IMR-90 (cell line): Measurements from ENCODE around the gene PLB1. TPM values are rescaled to one million over a fixed set of nuclear protein-coding genes. Genes with fewer than 3 reads are reported as not detected.

Source experiments
- ATAC-seq: fragments of 200-7000 bp; cut with Tn5 transposase; 2 replicates; pipeline ENCODE4 v1.9.1; 2020; ENCODE audit warnings: low read depth, mild to moderate bottlenecking, moderate library complexity
- BruUV-seq: library from RNA; stranded (reverse); fragments of 400-500 nt; replicated peaks from 2 replicates; lab custom pipeline; 2021; lab: Mats Ljungman, UMichigan
- CTCF ChIA-PET: fragments of 300-600 bp; formaldehyde crosslinking; extraction: SDS; loops from one replicate; lab custom pipeline; 2021; ENCODE audit warnings: antibody characterized with exemption; lab: Yijun Ruan, JAX
- POLR2A ChIA-PET: fragments of 300-600 bp; sonication (Branson Sonifier 250); formaldehyde crosslinking; loops from one replicate; lab custom pipeline; 2022; ENCODE audit warnings: antibody characterized with exemption; ENCODE audit not compliant: unreplicated experiment; lab: Charles Lee
- DNase-seq: peaks from one replicate; pipeline ENCODE4 v3.0.0; 2013
- H2AFZ ChIP-seq: replicated peaks from 2 replicates; pipeline ENCODE3; 2013; ENCODE audit warnings: low read length, mild to moderate bottlenecking; ENCODE audit not compliant: poor library complexity
- H2AK5ac ChIP-seq: 2 replicates; pipeline ENCODE4 v1.6.1; 2013; ENCODE audit warnings: low read depth, low read length, inconsistent platforms
- H2AK9ac ChIP-seq: replicated peaks from 2 replicates; pipeline ENCODE3; 2013; ENCODE audit warnings: mild to moderate bottlenecking, low read depth, low read length, moderate library complexity; ENCODE audit not compliant: poor library complexity
- H2BK120ac ChIP-seq: 2 replicates; pipeline ENCODE4 v1.6.1; 2013; ENCODE audit warnings: low read depth, low read length, inconsistent platforms
- H2BK15ac ChIP-seq: 3 replicates; pipeline ENCODE4 v1.6.1; 2013; ENCODE audit warnings: low read depth, low read length, inconsistent platforms
- H2BK20ac ChIP-seq: 2 replicates; pipeline ENCODE4 v1.6.1; 2013; ENCODE audit warnings: low read depth, mild to moderate bottlenecking, inconsistent platforms, low read length, moderate library complexity
- H2BK5ac ChIP-seq: 2 replicates; pipeline ENCODE4 v1.6.1; 2013; ENCODE audit warnings: mild to moderate bottlenecking, low read depth, low read length, inconsistent platforms; ENCODE audit not compliant: poor library complexity, severe bottlenecking
- H3K14ac ChIP-seq: replicated peaks from 2 replicates; pipeline ENCODE4 v1.6.1; 2013; ENCODE audit warnings: low read depth, low read length, inconsistent platforms
- H3K18ac ChIP-seq: 2 replicates; pipeline ENCODE4 v1.6.1; 2013; ENCODE audit warnings: low read depth, low read length, control low read depth
- H3K23ac ChIP-seq: 2 replicates; pipeline ENCODE4 v1.6.1; 2013; ENCODE audit warnings: low read depth, low read length, inconsistent platforms
- H3K27ac ChIP-seq: 2 replicates; pipeline ENCODE4 v1.5.1; 2013; ENCODE audit warnings: mild to moderate bottlenecking, control low read depth, low read length; ENCODE audit not compliant: insufficient read depth
- H3K27me3 ChIP-seq: 2 replicates; pipeline ENCODE4 v1.6.1; 2013; ENCODE audit warnings: low read length; ENCODE audit not compliant: control insufficient read depth, insufficient read depth
- H3K36me3 ChIP-seq: 2 replicates; pipeline ENCODE4 v1.6.1; 2013; ENCODE audit warnings: low read length, mixed read lengths; ENCODE audit not compliant: control insufficient read depth, insufficient read depth
- H3K4ac ChIP-seq: 2 replicates; pipeline ENCODE4 v1.6.1; 2013; ENCODE audit warnings: low read depth, low read length, inconsistent platforms
- H3K4me1 ChIP-seq: 2 replicates; pipeline ENCODE4 v1.6.1; 2013; ENCODE audit warnings: low read length, mixed read lengths; ENCODE audit not compliant: control insufficient read depth, insufficient read depth
- H3K4me2 ChIP-seq: 2 replicates; pipeline ENCODE4 v1.6.1; 2013; ENCODE audit warnings: low read depth, mild to moderate bottlenecking, control low read depth, low read length, moderate library complexity
- H3K4me3 ChIP-seq: 2 replicates; pipeline ENCODE4 v1.5.1; 2013; ENCODE audit warnings: low read depth, mild to moderate bottlenecking, control low read depth, low read length, moderate library complexity; ENCODE audit not compliant: insufficient read depth
- H3K56ac ChIP-seq: 2 replicates; pipeline ENCODE4 v1.6.1; 2013; ENCODE audit warnings: low read length, inconsistent platforms; ENCODE audit not compliant: insufficient read depth; ENCODE audit errors: extremely low read depth
- H3K79me1 ChIP-seq, 2 experiments: 2 replicates each; pipeline ENCODE4 v1.6.1; 2013; ENCODE audit warnings: low read length in 2 of 2, inconsistent platforms in 1 of 2, low read depth in 1 of 2
- H3K9ac ChIP-seq: 2 replicates; pipeline ENCODE4 v1.6.1; 2013; ENCODE audit warnings: low read depth, low read length, control low read depth
- H3K9me1 ChIP-seq: 2 replicates; pipeline ENCODE4 v1.6.1; 2013; ENCODE audit warnings: low read length, inconsistent platforms; ENCODE audit not compliant: insufficient read depth
- H3K9me3 ChIP-seq: 2 replicates; pipeline ENCODE4 v1.6.1; 2013; ENCODE audit warnings: low read length; ENCODE audit not compliant: control insufficient read depth, insufficient read depth
- H4K20me1 ChIP-seq: 2 replicates; pipeline ENCODE4 v1.6.1; 2013; ENCODE audit warnings: low read length, inconsistent platforms; ENCODE audit not compliant: insufficient read depth
- H4K5ac ChIP-seq: 2 replicates; pipeline ENCODE4 v1.6.1; 2013; ENCODE audit warnings: mild to moderate bottlenecking, low read depth, low read length, control low read depth
- H4K8ac ChIP-seq, 2 experiments: 2 replicates each; pipeline ENCODE4 v1.6.1; 2013; ENCODE audit warnings: low read depth in 2 of 2, low read length in 2 of 2, control low read depth in 1 of 2, inconsistent platforms in 1 of 2
- H4K91ac ChIP-seq: 2 replicates; pipeline ENCODE4 v1.6.1; 2013; ENCODE audit warnings: low read depth, low read length, inconsistent platforms; ENCODE audit not compliant: insufficient read depth
- BHLHE40 ChIP-seq: fragments of 150-350 bp; IDR thresholded peaks from 2 replicates; pipeline ENCODE4 v1.6.1; 2016; ENCODE audit warnings: mild to moderate bottlenecking, low read depth, low read length
- CHD1 ChIP-seq: IDR thresholded peaks from 2 replicates; pipeline ENCODE4 v1.6.1; 2012; ENCODE audit warnings: low read depth, low read length, improper control_type of control experiment
- FOS ChIP-seq: fragments of 150-350 bp; IDR thresholded peaks from 2 replicates; pipeline ENCODE4 v1.6.1; 2016; ENCODE audit warnings: low read depth, low read length
- MAFK ChIP-seq: IDR thresholded peaks from 2 replicates; pipeline ENCODE4 v1.6.1; 2012; ENCODE audit warnings: low read depth, low read length, improper control_type of control experiment
- POLR2A ChIP-seq: IDR thresholded peaks from 2 replicates; pipeline ENCODE4 v1.6.1; 2012; ENCODE audit warnings: mild to moderate bottlenecking, low read depth, low read length
- RAD21 ChIP-seq: IDR thresholded peaks from 2 replicates; pipeline ENCODE4 v1.6.1; 2012; ENCODE audit warnings: low read length, improper control_type of control experiment
- RCOR1 ChIP-seq: IDR thresholded peaks from 2 replicates; pipeline ENCODE4 v1.6.1; 2012; ENCODE audit warnings: mild to moderate bottlenecking, low read length, improper control_type of control experiment; ENCODE audit not compliant: insufficient replicate concordance
- WGBS, 2 experiments: methylation state at CpG; one replicate each; pipeline versions ENCODE4 v1.1.5 to v1.1.7; 2013; ENCODE audit warnings: missing lambda C conversion rate in 2 of 2; ENCODE audit not compliant: insufficient read length in 1 of 2; ENCODE audit errors: extremely low coverage in 2 of 2; 5-methylcytosine and 5-hydroxymethylcytosine counted together
- dilution Hi-C: fragments of 300-500 bp; cut with HindIII; formaldehyde crosslinking; loops from one replicate; pipeline ENCODE4 v1.14.3; 2018; ENCODE audit warnings: low sequenced_read_pairs; ENCODE audit not compliant: unreplicated experiment
- in situ Hi-C: fragments of 300-500 bp; cut with MboI; formaldehyde crosslinking; loops from 3 replicates; pipeline ENCODE4 v1.14.3; 2019; ENCODE audit warnings: low sequenced_read_pairs, inconsistent platforms, mixed read lengths
- intact Hi-C: fragments of 100-400 bp; cut with micrococcal nuclease; formaldehyde crosslinking; loops from 2 replicates; pipeline ENCODE4 v1.10.0; 2022
- polyA plus RNA-seq, 3 experiments: library from polyadenylated mRNA; depleted of rRNA; stranded (reverse); fragments of >200 nt; gene quantifications; 2 replicates each; pipeline ENCODE4 v1.2.3, GENCODE V29; 2012; ENCODE audit warnings: low replicate concordance in 1 of 3
- total RNA-seq: library from RNA; depleted of rRNA; stranded (reverse); fragments of >200 nt; gene quantifications from 2 replicates; pipeline ENCODE4 v1.2.3, GENCODE V29; 2012
- TF ChIP-seq, protein P1 (sequence below): fragments of 150-350 bp; IDR thresholded peaks from 2 replicates; pipeline ENCODE4 v1.6.1; 2017; ENCODE audit warnings: mild to moderate bottlenecking, antibody characterized with exemption, low read length, low read depth

The PLB1 gene
- total and polyA plus RNA-seq, 2 of the 4 experiments (the other 2 are of a cell fraction) = 0.74 to 0.90 TPM

DNA sequence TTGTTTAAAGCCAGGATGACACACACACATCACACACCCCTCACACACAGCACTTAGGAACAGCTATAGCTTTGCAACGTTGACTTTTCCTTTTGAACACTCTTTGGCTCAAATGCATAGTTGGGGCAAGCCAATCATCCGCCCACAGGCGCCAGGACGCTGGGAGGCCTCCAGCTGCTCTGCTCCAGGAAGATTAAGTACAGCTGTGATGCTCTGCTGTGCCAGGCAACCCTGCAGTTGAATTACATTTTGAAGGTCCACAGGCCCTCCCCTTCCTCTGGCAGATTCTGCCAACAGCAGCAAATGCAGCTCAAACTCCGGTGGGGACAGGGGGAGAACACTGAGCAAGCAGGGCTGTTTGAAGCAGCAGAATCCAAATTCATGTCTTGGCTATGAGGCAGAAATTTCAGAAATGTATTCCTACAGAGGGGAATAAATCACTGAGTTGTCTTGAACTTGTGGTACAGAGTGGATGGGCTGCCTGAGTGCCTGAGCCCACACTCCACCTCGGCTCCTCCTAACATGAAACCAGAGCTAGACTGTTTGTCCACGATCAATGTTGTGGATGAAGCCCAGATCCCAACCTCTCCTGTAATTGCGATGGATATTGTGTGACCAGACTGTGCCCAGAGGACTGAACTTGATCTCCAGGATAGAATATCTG, 169.3 kb downstream of the PLB1 start:
- H3K27me3 ChIP-seq = no peaks in the 10 kb centered on the region
- H3K36me3 ChIP-seq = no peaks in the 10 kb centered on the region
- in situ Hi-C loops (no loop called here), intact Hi-C loops (loop anchor here (1.0 to 10.0 kb wide), 3 partner anchors 52 to 230 kb away; partner anchors contain the start of gene WDR43), dilution Hi-C loops (no loop called here)
- no peaks in the 10 kb centered on the region for H4K20me1 ChIP-seq
- peak overlapping the region; percentile 89 for H4K91ac ChIP-seq
- DNase-seq (peak; percentile 85), ATAC-seq (peak; percentile 74)
- H2AK5ac ChIP-seq = peak overlapping the region; percentile 86
- peak overlapping the region; percentile 76 for H2BK5ac ChIP-seq
- peak overlapping the region; percentile 89 for H2BK120ac ChIP-seq
- H3K9ac ChIP-seq = peak overlapping the region; percentile 7
- H4K5ac ChIP-seq = peak overlapping the region; percentile 39
- peak overlapping the region; percentile 33 for H3K4me2 ChIP-seq
- peak overlapping the region; percentile 36 for H3K56ac ChIP-seq
- BruUV-seq = no TSS peak
- ChIA-PET CTCF (interaction anchor here (0.6 to 4.4 kb wide), 3 partner anchors 71 to 99 kb away, joined by 3 to 24 read pairs (median 6); no protein-coding TSS in a partner anchor), POLR2A (no interaction called here)
- H3K4ac ChIP-seq = peak overlapping the region; percentile 88
- peaks cover 16% of the 10 kb centered on the region for H3K9me1 ChIP-seq
- H3K23ac ChIP-seq = peak overlapping the region; percentile 69
- H3K27ac ChIP-seq = peak overlapping the region; percentile 90
- peaks cover 0 to 13% of the 10 kb centered on the region in 2 experiments; a peak in 1 of 4 replicates for H3K79me1 ChIP-seq
- H3K9me3 ChIP-seq = no peaks in the 10 kb centered on the region
- H3K4me1 ChIP-seq = peaks cover 32% of the 10 kb centered on the region
- WGBS, 2 experiments = no CpG with 5 or more reads among the region's 8 CpGs
- H2AFZ ChIP-seq = peak overlapping the region; percentile 67
- peak overlapping the region; percentile 23 to 85; a peak in 3 of 4 replicates for H4K8ac ChIP-seq
- H3K14ac ChIP-seq = peak overlapping the region; percentile 59
- H2BK20ac ChIP-seq = peak overlapping the region; percentile 85
- H3K4me3 ChIP-seq = no peak overlapping the region
- peak overlapping the region; percentile 97 for H2BK15ac ChIP-seq
- peak overlapping the region; percentile 37 for H3K18ac ChIP-seq
- H2AK9ac ChIP-seq = peak overlapping the region; percentile 32
- TF ChIP-seq FOS (no peak), RCOR1 (no peak), MAFK (0 out of 2 replicates have a peak, but pooled peaks have one; percentile 4), POLR2A (no peak), RAD21 (peak; percentile 17; the same call in 1 of the 2 replicates), CHD1 (no peak), BHLHE40 (no peak)
- TF ChIP-seq, protein P1, sequence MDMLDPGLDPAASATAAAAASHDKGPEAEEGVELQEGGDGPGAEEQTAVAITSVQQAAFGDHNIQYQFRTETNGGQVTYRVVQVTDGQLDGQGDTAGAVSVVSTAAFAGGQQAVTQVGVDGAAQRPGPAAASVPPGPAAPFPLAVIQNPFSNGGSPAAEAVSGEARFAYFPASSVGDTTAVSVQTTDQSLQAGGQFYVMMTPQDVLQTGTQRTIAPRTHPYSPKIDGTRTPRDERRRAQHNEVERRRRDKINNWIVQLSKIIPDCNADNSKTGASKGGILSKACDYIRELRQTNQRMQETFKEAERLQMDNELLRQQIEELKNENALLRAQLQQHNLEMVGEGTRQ = no peak
